Measurements from ENCODE around the gene FKBP10.
"Not testable (repeated sequence)": the region's sequence is repeated elsewhere in the genome, so short reads cannot be mapped to it uniquely, and the experiment has no call there.

FKBP10 gene, protein sequence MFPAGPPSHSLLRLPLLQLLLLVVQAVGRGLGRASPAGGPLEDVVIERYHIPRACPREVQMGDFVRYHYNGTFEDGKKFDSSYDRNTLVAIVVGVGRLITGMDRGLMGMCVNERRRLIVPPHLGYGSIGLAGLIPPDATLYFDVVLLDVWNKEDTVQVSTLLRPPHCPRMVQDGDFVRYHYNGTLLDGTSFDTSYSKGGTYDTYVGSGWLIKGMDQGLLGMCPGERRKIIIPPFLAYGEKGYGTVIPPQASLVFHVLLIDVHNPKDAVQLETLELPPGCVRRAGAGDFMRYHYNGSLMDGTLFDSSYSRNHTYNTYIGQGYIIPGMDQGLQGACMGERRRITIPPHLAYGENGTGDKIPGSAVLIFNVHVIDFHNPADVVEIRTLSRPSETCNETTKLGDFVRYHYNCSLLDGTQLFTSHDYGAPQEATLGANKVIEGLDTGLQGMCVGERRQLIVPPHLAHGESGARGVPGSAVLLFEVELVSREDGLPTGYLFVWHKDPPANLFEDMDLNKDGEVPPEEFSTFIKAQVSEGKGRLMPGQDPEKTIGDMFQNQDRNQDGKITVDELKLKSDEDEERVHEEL

DNA sequence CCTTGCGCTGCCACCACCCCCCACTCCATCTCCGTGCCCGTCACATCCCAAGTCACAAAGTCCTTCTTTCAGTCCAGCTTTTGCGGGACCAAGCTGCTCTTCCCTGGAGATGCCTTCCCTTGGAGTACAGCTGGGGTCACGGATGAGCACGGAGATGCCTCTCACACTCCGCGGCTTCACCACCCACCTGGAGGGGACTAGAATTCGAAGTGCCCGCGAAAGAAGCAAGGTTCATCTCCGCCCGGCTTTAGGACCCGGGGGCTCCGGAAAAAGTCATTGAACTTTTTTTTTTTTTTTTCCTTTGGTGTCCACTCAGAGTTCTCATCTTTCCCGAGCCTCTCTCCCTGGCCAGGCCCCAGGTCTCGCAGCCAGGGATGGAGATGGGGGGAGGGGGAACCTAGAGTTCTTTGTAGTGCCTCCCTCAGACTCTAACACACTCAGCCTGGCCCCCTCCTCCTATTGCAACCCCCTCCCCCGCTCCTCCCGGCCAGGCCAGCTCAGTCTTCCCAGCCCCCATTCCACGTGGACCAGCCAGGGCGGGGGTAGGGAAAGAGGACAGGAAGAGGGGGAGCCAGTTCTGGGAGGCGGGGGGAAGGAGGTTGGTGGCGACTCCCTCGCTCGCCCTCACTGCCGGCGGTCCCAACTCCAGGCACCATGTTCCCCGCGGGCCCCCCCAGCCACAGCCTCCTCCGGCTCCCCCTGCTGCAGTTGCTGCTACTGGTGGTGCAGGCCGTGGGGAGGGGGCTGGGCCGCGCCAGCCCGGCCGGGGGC lies at the start of gene FKBP10:
Gene FKBP10, plus strand, starts transcription at position 624 of the 771 bp plus-strand sequence. Its CDS starts 31 bp downstream, at position 655.
- in situ Hi-C loops (cut with HindIII; ENCODE audit: low sequenced_read_pairs) = no loop called here

DNA sequence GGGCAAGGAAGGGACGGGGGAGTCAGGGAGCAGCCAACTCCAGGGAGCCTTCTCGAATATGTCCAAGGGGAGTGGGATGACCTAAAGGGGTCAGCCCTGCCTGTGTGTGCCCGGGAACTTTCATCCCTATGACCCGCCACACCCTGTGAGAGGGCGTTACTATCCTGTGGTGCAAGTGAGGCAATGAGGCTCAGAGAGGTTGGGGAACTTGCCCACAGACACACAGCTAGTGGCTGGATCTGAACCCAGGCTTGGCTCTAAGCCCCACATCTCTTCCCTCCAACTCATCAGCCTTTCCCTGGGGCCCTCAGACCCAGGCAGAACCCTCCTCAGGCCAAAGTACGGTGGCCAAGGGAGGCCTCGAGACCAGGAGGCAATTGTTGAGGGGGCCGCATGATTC lies 49.5 kb upstream of the FKBP10 start:
- in situ Hi-C loops (cut with HindIII; ENCODE audit: low sequenced_read_pairs) = no loop called here

GRCh38 chr17:41766135-41766534 lies 46.7 kb upstream of the FKBP10 start:
- in situ Hi-C loops (cut with HindIII; ENCODE audit: low sequenced_read_pairs) = no loop called here

DNA sequence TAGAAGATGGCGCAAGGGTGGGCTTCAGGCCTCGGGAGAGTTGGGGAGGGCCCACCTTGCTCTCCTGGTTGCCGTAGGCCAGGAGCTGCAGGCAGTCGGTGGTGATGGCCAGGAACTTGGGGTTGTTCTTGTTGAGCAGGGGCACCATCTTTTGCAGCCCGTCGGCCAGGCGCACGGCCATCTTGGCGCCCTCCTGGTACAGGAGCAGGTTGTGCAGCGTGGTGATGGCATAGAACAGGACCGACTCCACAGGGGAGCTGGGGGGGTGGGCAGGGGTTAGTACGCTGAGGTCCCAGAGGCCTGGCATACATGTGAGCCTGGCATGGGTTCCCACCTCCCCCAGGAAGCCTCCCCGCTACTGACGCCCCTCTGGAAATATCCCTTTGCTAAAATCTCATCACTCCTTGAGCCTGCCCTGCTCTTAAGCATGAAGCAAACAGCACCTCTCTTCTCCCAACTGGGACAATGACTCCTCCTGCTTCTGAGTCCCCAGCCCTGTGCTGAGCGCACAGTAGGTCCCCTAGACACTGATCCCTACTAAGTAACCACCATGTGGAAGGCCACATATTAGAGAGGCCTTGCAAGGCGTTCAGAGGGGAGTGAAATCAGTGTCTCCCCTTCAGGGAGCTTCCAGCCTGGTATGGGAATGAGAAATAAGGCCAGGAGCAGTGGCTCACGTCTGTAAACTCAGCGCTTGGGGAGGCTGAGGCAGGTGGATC lies 45.3 kb upstream of the FKBP10 start:
- in situ Hi-C loops (cut with HindIII; ENCODE audit: low sequenced_read_pairs) = no loop called here

DNA sequence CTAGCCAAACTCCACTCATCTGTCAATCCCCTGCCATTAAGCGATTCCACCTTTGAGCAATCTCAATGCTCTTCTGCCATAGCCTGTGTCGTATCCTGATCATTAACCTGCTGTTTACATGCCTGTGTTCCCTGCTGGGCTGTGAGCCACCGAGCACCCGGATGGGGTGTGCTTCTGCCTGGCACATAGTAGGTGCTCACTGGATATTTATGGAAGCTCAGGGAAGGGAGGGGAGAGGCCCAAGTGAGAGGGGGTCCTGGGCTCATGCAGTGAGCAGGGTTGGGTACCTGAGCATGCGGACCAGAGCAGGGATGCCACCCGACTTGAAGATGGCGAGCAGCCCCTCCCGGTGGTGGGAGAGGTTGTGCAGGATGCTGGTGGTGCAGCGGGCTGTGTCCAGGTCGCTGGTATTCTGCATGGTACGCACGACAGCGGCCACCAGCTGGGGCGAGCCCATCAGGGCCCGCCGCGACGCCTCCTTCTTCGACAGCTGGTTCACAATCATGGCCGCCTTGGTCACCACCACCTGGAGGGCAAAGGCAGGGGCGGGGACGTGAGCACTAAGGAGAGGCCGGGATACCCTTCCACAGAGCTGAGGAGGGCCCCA lies 44.0 kb upstream of the FKBP10 start:
- in situ Hi-C loops (cut with HindIII; ENCODE audit: low sequenced_read_pairs) = no loop called here

DNA sequence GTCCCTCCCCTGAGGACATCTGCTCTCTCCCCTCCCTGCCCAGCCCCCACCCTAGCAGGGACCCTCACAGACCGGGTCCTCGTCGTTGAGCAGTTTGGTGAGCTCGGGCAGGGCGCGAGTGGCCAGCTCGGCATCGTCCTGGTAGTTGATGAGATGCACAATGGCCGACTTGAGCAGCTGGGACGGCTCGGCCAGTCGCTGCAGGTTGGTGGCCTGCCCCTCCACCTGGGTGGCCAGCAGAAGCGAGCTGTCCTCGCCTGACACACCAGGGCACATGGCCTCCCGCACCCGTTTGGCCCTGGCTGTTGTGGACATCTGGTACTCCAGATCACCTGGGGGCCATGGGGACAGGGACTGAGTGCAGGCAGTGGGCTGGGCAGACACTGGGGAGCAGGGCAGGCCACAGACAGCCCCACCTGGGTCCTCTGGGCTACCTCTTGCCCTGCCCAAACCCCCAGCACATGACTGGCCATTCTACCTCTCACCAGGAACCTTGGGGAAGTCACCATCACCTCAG lies 43.4 kb upstream of the FKBP10 start:
- in situ Hi-C loops (cut with HindIII; ENCODE audit: low sequenced_read_pairs) = no loop called here

DNA sequence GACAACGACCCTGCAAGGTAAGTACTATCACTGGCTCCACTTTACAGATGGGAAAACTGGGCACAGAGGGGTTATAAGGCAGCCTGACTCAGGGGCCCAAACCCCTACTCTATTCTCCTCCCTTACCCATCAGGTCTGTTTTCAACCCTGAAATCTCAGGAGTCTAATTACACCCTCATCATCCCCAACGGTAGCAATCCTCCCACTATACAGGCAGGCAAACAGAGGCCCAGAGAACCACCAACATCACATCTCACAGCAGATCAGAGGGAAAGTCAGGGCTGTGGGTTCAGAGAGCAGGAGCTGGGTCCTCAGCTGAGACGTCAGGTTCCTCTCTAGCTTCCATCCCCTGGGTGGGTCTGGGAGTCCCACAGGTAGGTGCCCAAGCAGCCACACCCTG lies 42.8 kb upstream of the FKBP10 start:
- in situ Hi-C loops (cut with HindIII; ENCODE audit: low sequenced_read_pairs) = no loop called here

GRCh38 chr17:41771389-41772206 lies 41.2 kb upstream of the FKBP10 start:
- in situ Hi-C loops (cut with HindIII; ENCODE audit: low sequenced_read_pairs) = no loop called here

- in situ Hi-C loops (cut with HindIII; ENCODE audit: low sequenced_read_pairs) = no loop called here
Measured at GRCh38 chr17:41772218-41772585, 40.6 kb upstream of the FKBP10 start.

DNA sequence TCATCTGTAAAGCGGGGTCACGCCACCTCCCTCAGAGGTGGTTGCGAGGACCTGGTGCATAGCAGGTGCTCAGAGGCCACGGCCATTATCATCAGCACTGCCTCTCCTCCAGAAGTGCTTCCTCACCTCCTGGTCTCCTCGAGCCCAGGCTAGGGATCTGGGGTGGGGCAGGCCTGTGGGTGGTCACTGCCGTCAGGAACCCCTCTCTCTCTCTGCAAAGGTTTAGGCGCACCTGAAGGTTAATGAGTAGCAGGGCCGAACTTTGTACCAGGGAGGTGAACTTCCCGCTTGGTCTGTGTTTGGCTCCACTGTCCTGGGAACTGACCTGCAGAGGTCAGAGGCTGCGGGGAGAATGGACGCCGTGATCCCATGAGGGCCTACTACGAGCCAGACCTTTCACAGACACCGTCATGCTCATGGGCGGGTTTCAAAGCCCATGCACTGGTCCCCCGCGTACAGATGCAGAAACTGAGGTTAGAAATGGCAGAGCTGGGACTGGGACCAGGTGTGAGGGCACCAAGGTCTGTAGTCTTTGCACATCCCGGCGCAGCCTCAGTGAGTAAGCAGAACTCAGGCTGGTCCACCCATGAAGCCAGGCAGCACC lies 40.1 kb upstream of the FKBP10 start:
- in situ Hi-C loops (cut with HindIII; ENCODE audit: low sequenced_read_pairs) = no loop called here

DNA sequence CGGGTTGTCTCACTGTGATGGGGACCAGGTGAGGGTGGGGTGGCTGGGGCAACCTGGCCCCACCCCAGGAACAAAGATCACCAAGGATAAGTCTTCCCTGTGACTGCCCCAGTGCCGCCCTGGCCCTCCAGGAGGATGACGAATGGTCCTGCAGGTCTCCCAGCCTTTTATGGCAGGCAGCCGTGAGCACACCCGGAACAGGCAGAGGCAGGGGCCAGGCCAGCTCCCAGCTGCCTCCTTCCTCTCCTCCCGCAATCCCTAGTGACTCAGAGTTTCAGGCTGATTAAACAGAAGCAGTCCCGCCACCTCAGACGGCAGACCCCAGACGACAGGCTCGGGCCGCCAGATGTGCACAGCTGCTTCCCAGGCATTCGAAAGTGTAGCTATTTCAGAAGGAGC lies 39.6 kb upstream of the FKBP10 start:
- in situ Hi-C loops (cut with HindIII; ENCODE audit: low sequenced_read_pairs) = no loop called here

DNA sequence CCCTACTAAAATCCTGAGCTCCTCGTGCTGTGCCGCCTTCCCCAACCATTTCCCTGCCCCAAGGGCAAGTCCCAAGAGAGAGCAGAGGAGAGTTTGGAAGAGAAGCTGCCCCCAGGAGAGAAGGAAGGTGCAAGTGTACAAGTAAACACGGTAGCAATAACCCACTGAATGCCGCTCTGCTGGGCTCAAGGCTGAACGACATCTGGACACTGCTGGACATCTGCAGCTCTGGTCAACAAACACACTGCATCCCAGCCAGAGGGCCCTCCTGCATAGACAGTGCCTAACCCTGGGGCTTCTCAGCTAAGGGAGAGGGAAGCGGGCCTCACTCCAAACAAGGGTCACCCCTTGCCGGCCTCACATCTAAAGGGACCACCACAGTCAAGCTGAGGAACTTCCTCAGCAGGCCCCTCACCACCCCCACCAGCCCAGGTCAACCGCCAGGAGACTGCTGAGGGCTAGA lies 39.0 kb upstream of the FKBP10 start:
- in situ Hi-C loops (cut with HindIII; ENCODE audit: low sequenced_read_pairs) = no loop called here

DNA sequence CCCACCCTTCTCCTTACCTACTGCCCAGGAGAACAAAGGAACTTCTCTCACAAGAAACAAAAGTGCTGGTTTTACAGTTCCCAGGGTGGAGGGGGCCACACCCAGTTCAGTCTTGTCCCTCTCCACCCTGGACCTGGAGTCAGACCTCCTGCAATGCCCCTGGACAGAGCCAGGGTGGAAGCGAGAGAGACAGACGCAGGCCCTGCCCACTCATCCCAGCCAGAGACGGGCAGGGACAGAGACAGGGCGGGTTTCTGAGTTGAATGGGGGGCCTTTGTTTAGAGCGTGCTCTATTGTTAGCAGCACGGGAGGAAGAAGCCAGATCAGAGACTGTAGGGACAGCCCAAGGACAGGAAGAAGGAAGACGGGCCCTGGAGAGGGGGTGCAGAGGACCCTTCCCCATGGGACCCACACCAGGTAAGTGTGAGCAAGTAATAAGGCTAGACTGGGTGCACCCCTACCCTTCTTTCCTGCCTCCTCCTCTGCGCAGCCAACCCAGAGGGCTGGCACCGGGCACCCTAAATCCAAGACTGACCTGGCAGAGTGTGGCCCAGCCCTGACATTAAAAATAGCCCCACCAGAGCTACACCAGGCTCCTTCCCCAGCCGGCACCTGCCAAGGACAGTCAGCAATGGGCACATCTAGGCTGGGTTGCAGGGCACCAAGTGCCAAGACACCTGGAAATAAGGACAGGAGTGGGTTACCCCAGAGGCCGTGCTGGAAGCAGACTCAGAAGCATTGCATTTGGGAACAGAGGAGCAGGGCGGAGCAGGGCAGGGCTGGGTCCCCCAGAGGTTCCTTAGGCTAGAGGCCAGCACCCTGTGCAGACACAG lies 37.2 kb upstream of the FKBP10 start:
- in situ Hi-C loops (cut with HindIII; ENCODE audit: low sequenced_read_pairs) = no loop called here

DNA sequence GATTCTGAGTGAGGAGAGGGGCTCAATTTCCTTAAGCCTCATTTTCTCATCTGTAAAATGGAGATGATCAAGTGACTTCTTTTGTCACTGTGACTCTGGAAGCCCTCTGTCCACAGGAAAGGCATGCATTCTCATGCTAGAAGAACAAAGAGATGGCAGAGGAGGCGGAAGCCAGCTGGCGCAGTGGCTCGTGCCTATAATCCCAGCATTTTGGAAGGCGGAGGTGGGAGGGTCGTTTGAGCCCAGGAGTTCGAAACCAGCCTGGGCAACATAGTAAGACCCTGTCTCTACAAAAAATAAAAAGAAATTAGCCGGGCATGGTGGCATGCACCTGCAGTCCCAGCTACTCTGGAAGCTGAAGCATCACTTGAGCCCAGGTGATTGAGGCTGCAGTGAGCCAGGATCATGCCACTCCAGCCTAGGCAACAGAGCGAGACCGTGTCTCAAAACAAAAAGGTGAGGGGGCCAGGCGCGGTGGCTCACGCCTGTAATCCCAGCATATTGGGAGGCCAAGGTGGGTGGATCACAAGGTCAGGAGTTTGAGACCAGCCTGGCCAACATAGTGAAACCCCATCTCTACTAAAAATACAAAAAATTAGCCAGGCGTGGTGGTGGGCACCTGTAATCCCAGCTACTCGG lies 36.4 kb upstream of the FKBP10 start:
- in situ Hi-C loops (cut with HindIII; ENCODE audit: low sequenced_read_pairs) = not testable (repeated sequence)

GRCh38 chr17:41777157-41777573 lies 35.6 kb upstream of the FKBP10 start:
- in situ Hi-C loops (cut with HindIII; ENCODE audit: low sequenced_read_pairs) = no loop called here

GRCh38 chr17:41777574-41778188 lies 35.1 kb upstream of the FKBP10 start:
- in situ Hi-C loops (cut with HindIII; ENCODE audit: low sequenced_read_pairs) = no loop called here

- in situ Hi-C loops (cut with HindIII; ENCODE audit: low sequenced_read_pairs) = no loop called here
Measured at GRCh38 chr17:41779954-41780353, 32.9 kb upstream of the FKBP10 start.
